Adrenal gland (tissue), 12 donors: ENCODE measurements around the gene RASD2. TPM values are rescaled to one million over a fixed set of nuclear protein-coding genes. Genes with fewer than 3 reads are reported as not detected.

Experiments used
- DNase-seq, 7 donors: peaks; one replicate each; pipeline ENCODE4 v3.0.0-alpha.2; 2019 to 2020
- H3K27ac ChIP-seq, 5 donors: fragments of 200-600 bp; sonication (generic) in 4 of 5; 1 replicate in 3 of 5; 2 replicates in 2 of 5; pipeline versions ENCODE4 v1.5.1 to v1.8.0; 2016 to 2020; ENCODE audit warnings: mild to moderate bottlenecking in 1 of 5
- H3K27me3 ChIP-seq: fragments of 200-600 bp; 2 replicates; pipeline ENCODE4 v1.8.0; 2021
- H3K36me3 ChIP-seq, 2 donors: fragments of 200-600 bp; replicated peaks in 1 of 2; 1 replicate in 1 of 2; 2 replicates in 1 of 2; pipeline versions ENCODE4 v1.5.1 to v1.8.0; 2018 to 2022
- H3K4me1 ChIP-seq, 2 donors: fragments of 200-600 bp; replicated peaks in 1 of 2; 1 replicate in 1 of 2; 2 replicates in 1 of 2; pipeline versions ENCODE4 v1.5.1 to v1.8.0; 2018 to 2021
- H3K4me3 ChIP-seq, 4 donors: fragments of 200-600 bp; sonication (generic) in 3 of 4; one replicate each; pipeline ENCODE4 v1.5.1; 2016 to 2018
- H3K9me3 ChIP-seq, 3 donors: fragments of 200-600 bp; sonication (generic) in 1 of 3; replicated peaks in 1 of 3; 1 replicate in 2 of 3; 2 replicates in 1 of 3; pipeline versions ENCODE4 v1.5.1 to v1.8.0; 2016 to 2021
- POLR2A ChIP-seq, 2 donors: fragments of 450-650 bp; IDR thresholded peaks; one replicate each; pipeline ENCODE4 v1.6.1; 2017; ENCODE audit warnings: antibody characterized with exemption in 2 of 2, mild to moderate bottlenecking in 2 of 2, moderate library complexity in 1 of 2
- WGBS, 4 donors: extraction: QIAGEN DNeasy Blood & Tissue Kit in 2 of 4; methylation state at CpG; one replicate each; pipeline versions ENCODE4 v1.1.5 to v1.1.7; 2013 to 2017; 5-methylcytosine and 5-hydroxymethylcytosine counted together
- intact Hi-C, 2 donors: fragments of 100-400 bp; cut with DNase I; formaldehyde crosslinking; loops; one replicate each; pipeline versions ENCODE4 v1.14.1 to v1.15.0; 2022 to 2023
- polyA plus RNA-seq, 3 donors: library from polyadenylated mRNA; stranded (reverse); fragments of 200-250 nt in 2 of 3; fragments of 350-450 nt in 1 of 3; fragmentation: Illumina TruSeq in 1 of 3; extraction: RNeasy Lipid Tissue Mini Kit (QIAGEN cat#74804) in 1 of 3; gene quantifications; one replicate each; pipeline ENCODE4 v1.2.3, GENCODE V29; 2013 to 2014
- total RNA-seq, 9 donors: library from RNA; depleted of rRNA in 4 of 9; stranded (reverse); fragments of >200 nt in 4 of 9; fragments of 120-200 nt in 1 of 9; fragmentation: NEBNext Ultra II Directional in 1 of 9; extraction: Animal tissue kit (Norgen Biotek cat#: 25700) in 1 of 9; gene quantifications; one replicate each; pipeline versions ENCODE4 v1.1.0 to v1.2.4, GENCODE V29; 2013 to 2023
- TF ChIP-seq, protein P1 (sequence below), 6 experiments: fragments of 450-650 bp in 4 of 6; fragments of 200-600 bp in 2 of 6; sonication (generic) in 1 of 6; IDR thresholded peaks; 1 replicate in 5 of 6; 2 replicates in 1 of 6; pipeline versions ENCODE4 v1.5.1 to v1.8.0; 2016 to 2021; ENCODE audit warnings: antibody characterized with exemption in 6 of 6, mild to moderate bottlenecking in 2 of 6, moderate library complexity in 1 of 6
- donor health status: healthy with polysubstance abuse.
- donor health status: Bipolar disorder and iron deficiency.
- donor health status: DM: yes; HTN: yes; CAD: no.
- donor health status: DM: no; HTN: no; CAD: no.
- donor health status: DM: no; HTN: no; CAD: no.
- donor health status: DM: yes; HTN: yes; CAD: no.

The RASD2 gene
- total and polyA plus RNA-seq, 12 donors = 0.06 to 10.4 (median 3.4) TPM

DNA sequence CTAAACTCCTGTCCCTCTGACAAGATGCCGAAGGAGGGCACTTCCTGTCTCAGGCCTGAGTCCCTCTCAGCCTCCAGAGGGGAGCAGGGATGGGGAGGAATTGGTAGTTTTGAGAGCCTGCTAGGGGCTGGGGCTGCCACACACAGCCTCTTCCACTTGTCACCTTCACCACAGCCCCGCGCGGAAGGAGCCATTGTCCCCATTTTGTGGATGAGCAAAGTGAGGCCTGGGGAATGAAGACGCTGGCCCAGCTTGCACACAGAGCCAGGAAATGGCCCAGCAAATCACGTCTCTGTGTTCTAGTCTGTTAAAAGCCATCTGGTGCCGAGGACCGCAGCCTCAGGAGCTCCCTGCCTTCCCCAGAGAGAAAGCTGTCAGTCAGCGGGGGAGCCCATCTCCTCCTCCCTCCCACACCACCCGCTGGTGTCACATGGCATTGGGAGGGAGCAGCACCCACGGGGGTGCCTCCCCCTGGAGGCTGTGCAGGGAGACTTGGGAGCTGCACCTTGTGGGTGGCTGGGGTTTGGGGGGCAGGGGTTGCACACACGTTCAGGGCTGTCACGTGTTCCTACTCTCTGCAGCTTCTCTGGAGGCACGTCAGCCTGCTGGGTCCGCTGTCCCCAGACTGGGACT, 34.6 kb downstream of the RASD2 start:
- Histone ChIP-seq H3K4me1 (no peaks in the 10 kb centered on the region), H3K27me3 (no peaks in the 10 kb centered on the region), H3K4me3 (no peak overlapping the region), H3K27ac (no peak overlapping the region), H3K9me3 (no peaks in the 10 kb centered on the region), H3K36me3 (no peaks in the 10 kb centered on the region)
- no peak for DNase-seq
- TF ChIP-seq, protein P1, sequence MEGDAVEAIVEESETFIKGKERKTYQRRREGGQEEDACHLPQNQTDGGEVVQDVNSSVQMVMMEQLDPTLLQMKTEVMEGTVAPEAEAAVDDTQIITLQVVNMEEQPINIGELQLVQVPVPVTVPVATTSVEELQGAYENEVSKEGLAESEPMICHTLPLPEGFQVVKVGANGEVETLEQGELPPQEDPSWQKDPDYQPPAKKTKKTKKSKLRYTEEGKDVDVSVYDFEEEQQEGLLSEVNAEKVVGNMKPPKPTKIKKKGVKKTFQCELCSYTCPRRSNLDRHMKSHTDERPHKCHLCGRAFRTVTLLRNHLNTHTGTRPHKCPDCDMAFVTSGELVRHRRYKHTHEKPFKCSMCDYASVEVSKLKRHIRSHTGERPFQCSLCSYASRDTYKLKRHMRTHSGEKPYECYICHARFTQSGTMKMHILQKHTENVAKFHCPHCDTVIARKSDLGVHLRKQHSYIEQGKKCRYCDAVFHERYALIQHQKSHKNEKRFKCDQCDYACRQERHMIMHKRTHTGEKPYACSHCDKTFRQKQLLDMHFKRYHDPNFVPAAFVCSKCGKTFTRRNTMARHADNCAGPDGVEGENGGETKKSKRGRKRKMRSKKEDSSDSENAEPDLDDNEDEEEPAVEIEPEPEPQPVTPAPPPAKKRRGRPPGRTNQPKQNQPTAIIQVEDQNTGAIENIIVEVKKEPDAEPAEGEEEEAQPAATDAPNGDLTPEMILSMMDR (IDR thresholded peaks at IDR 0.05) = no peak
- TF ChIP-seq POLR2A (IDR thresholded peaks at IDR 0.05) = no peak
- intact Hi-C loops = no loop called here
- 55 to 80% (median 60%) methylated on average over 6 to 15 of the region's 15 CpGs for WGBS, 4 donors

DNA sequence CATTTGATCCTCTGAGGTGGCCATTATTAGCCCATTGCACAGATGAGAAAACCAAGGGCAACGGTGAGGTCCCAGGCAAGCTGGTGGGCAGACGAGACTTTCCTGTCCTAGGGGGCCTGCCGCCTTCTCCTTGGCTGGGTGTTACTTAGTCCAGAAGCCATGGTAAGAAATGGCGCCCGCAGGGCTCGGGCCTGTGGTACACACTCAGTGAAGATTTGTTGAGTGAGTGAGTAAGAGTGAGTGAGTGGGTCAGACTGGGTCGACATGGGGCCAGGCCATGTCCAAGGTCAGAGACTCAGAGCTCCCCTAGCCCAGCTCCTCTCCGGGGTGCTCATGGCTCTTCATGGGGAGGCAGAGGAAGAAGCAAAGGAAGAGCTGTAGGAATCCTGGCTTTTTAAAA, 36.0 kb downstream of the RASD2 start:
- no peaks in the 10 kb centered on the region for H3K4me1 ChIP-seq
- H3K27ac ChIP-seq = no peak overlapping the region
- no peak overlapping the region for H3K4me3 ChIP-seq
- intact Hi-C loops = no loop called here
- no peak for TF ChIP-seq POLR2A (IDR thresholded peaks at IDR 0.05)
- TF ChIP-seq, protein P1 (IDR thresholded peaks at IDR 0.05) = no peak
- no peaks in the 10 kb centered on the region for H3K27me3 ChIP-seq
- 79 to 91% (median 85%) methylated on average over 8 of the region's 8 CpGs for WGBS, 4 donors
- DNase-seq = no peak
- no peaks in the 10 kb centered on the region for H3K36me3 ChIP-seq
- H3K9me3 ChIP-seq = no peaks in the 10 kb centered on the region

DNA sequence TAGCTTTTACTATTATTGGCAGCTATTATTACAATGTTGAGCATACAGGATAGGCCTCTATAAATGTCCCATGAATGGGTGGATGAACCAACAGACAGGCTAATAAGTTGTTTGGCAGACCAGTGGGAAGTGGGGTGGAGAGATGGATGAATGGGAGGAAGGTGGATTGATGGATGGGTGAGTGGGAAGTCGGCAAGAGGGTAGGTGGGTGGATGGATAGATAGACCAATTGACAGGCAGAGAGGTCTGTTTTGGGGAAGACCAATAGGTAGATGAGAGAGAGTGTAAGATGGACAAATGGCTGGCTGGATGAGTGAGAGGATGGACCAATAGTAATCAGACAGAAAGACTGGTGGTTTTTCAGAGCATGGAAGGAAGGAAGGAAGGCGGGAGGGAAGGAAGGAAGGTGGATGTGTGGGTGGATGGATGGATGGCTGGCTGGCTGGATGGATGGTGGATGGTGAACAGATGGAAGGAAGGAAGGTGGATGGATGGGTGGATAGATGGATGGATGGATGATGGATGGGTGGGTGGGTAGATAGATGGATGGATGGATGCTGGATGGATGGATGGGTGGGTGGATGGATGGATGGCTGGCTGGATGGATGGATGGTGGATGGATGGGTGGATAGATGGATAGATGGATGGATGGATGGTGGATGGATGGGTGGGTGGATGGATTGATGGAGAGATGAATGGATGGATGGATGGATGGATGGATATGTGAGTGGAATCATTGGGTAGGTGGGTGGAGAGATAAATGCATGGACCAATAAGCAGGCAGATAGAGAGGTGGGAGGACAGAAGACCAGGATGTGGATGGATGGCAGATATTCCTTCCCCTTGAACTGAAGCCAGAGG, 37.4 kb downstream of the RASD2 start:
- no peaks in the 10 kb centered on the region for H3K27me3 ChIP-seq
- no peaks in the 10 kb centered on the region for H3K9me3 ChIP-seq
- no peak overlapping the region for H3K27ac ChIP-seq
- H3K36me3 ChIP-seq = no peaks in the 10 kb centered on the region
- intact Hi-C loops = no loop called here
- no peak overlapping the region for H3K4me3 ChIP-seq
- no peaks in the 10 kb centered on the region for H3K4me1 ChIP-seq
- WGBS, 4 donors = 85 to 89% (median 89%) methylated on average over 2 of the region's 2 CpGs
- TF ChIP-seq, protein P1 (IDR thresholded peaks at IDR 0.05) = no peak
- no peak for TF ChIP-seq POLR2A (IDR thresholded peaks at IDR 0.05)
- no peak for DNase-seq

DNA sequence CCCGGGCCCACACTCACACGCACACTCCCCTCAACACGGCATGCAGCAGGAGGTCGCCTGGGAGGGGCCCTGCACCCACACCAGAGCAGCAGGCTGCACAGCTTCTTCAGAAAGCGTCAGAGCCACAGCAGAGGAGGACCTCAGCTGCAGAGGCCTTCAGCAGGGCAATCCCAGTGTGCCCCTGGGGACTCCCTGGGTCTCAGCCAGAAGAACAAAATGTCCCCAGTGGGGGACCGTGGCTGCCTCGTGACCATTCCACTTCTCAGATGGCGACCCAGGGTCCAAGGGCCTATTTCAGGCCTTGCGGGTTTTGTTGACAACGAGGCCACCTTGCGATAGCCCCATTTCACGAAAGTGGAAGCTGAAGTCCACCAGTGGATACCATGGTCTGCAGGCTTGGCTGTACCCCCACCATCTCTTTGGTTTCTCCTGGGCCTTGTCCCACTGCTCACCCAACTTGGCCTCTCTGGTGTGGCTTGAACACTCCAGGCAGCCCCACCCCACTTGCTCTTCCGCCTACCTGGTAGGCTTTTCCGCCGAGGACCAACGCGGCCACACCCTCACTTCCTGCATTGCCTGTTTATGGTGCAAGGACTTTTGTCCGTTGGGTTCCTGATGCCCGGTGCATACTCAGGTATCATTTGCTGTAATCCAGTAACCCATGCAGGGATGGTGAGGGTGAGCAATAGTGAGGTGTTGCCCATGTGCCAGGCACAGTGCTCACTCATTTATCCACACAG, 38.4 kb downstream of the RASD2 start:
- WGBS, 4 donors = 80 to 92% (median 87%) methylated on average over 11 to 19 of the region's 19 CpGs
- Histone ChIP-seq H3K27me3 (no peaks in the 10 kb centered on the region), H3K4me3 (no peak overlapping the region), H3K36me3 (no peaks in the 10 kb centered on the region), H3K4me1 (no peaks in the 10 kb centered on the region), H3K27ac (no peak overlapping the region), H3K9me3 (no peaks in the 10 kb centered on the region)
- DNase-seq = no peak
- no peak for TF ChIP-seq POLR2A (IDR thresholded peaks at IDR 0.05)
- TF ChIP-seq, protein P1 (IDR thresholded peaks at IDR 0.05) = no peak
- intact Hi-C loops = no loop called here
